Measurements from ENCODE around the gene CYP4X1.
A peak's percentile ranks its signal among the peaks of the same experiment; 100 is the strongest.
"Not testable (repeated sequence)": the region's sequence is repeated elsewhere in the genome, so short reads cannot be mapped to it uniquely, and the experiment has no call there.

CYP4X1 gene

DNA sequence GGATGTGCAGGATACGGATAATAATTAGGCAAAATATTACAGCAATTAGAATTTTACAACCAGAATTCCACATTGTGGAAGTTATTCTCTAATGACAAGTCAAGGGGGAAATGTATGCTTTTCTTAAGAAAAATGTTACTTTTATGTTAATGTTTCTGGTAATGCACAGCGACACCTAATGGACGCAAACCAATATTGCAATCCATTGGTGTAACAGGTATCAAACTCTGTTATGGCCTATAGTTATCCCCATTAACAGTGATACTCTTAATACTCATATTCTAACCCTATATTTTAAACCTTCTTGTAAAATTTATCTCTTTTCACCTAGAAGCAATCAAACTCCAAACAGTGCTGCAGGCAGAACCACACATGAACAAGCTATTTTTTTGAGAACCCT, 65.9 kb downstream of the CYP4X1 start:
- peak; percentile 0 for DNase-seq (ENCODE audit: low read depth)
- in situ Hi-C loops (cut with HindIII; ENCODE audit: low sequenced_read_pairs); H3K4me3 ChIP-seq (ENCODE audit: low read depth, low read length): not testable (repeated sequence)
- TF ChIP-seq, protein P1, sequence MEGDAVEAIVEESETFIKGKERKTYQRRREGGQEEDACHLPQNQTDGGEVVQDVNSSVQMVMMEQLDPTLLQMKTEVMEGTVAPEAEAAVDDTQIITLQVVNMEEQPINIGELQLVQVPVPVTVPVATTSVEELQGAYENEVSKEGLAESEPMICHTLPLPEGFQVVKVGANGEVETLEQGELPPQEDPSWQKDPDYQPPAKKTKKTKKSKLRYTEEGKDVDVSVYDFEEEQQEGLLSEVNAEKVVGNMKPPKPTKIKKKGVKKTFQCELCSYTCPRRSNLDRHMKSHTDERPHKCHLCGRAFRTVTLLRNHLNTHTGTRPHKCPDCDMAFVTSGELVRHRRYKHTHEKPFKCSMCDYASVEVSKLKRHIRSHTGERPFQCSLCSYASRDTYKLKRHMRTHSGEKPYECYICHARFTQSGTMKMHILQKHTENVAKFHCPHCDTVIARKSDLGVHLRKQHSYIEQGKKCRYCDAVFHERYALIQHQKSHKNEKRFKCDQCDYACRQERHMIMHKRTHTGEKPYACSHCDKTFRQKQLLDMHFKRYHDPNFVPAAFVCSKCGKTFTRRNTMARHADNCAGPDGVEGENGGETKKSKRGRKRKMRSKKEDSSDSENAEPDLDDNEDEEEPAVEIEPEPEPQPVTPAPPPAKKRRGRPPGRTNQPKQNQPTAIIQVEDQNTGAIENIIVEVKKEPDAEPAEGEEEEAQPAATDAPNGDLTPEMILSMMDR (IDR thresholded peaks at IDR 0.05; ENCODE audit: low read depth, low read length, missing control alignments), result peak; percentile 31

DNA sequence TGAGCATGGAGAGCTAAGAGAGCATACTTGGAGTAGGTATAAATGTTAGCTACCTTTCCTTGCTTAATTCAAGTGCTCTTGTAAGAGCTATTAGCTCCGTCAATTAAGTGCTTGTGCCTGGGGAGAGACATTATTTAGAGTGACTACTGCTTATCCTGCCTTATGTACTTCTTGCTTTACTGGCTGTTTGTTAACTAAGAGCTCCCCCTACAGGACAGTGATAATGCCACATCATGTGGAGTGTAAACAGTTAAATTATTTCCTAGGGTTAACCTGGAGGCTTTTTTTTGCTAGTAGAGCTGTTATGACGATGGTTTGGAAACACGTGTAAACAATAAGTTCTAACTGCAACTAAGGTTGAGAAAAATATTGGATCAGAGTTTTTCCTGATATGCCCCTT, 68.0 kb downstream of the CYP4X1 start:
- in situ Hi-C loops (cut with HindIII; ENCODE audit: low sequenced_read_pairs); DNase-seq (ENCODE audit: low read depth); H3K4me3 ChIP-seq (ENCODE audit: low read depth, low read length): not testable (repeated sequence)
- TF ChIP-seq, protein P1 (IDR thresholded peaks at IDR 0.05; ENCODE audit: low read depth, low read length, missing control alignments), result peak; percentile 10

All from astrocyte of the cerebellum (primary cell).